Mucosa of rectum (tissue), 2 donors: ENCODE results near the gene DPP3.
"Not testable (repeated sequence)": the region's sequence is repeated elsewhere in the genome, so short reads cannot be mapped to it uniquely, and the experiment has no call there.

Source experiments
- H3K27ac ChIP-seq, 2 donors: one replicate each; pipeline ENCODE4 v1.7.0; 2013; ENCODE audit warnings: inconsistent platforms in 2 of 2, low read depth in 2 of 2, low read length in 2 of 2
- H3K27me3 ChIP-seq, 2 donors: one replicate each; pipeline ENCODE4 v1.7.0; 2013; ENCODE audit warnings: low read length in 2 of 2; ENCODE audit not compliant: control insufficient read depth in 2 of 2, insufficient read depth in 2 of 2
- H3K36me3 ChIP-seq, 2 donors: one replicate each; pipeline ENCODE4 v1.7.0; 2013; ENCODE audit warnings: low read length in 2 of 2; ENCODE audit not compliant: control insufficient read depth in 2 of 2, insufficient read depth in 2 of 2
- H3K4me1 ChIP-seq, 2 donors: one replicate each; pipeline ENCODE4 v1.7.0; 2013; ENCODE audit warnings: low read length in 2 of 2, mild to moderate bottlenecking in 1 of 2; ENCODE audit not compliant: control insufficient read depth in 2 of 2, insufficient read depth in 2 of 2
- H3K4me3 ChIP-seq, 2 donors: one replicate each; pipeline ENCODE4 v1.7.0; 2013; ENCODE audit warnings: low read length in 2 of 2
- H3K9ac ChIP-seq, 2 donors: one replicate each; pipeline ENCODE4 v1.7.0; 2013; ENCODE audit warnings: low read length in 2 of 2, low read depth in 1 of 2, mild to moderate bottlenecking in 1 of 2
- H3K9me3 ChIP-seq, 2 donors: one replicate each; pipeline ENCODE4 v1.7.0; 2013; ENCODE audit warnings: low read length in 2 of 2; ENCODE audit not compliant: control insufficient read depth in 2 of 2
- donor health status: healthy.
- donor health status: Normal muscosa, but diverticular disease.

Gene DPP3

GRCh38 chr11:66530927-66531709 lies 50.9 kb downstream of the DPP3 start:
- H3K9me3 ChIP-seq: no peaks in the 10 kb centered on the region
- H3K36me3 ChIP-seq: peaks cover 4 to 16% of the 10 kb centered on the region in 2 donors
- H3K27ac ChIP-seq: no peak overlapping the region

GRCh38 chr11:66531841-66532240 lies 51.6 kb downstream of the DPP3 start:
- H3K27me3 ChIP-seq: no peaks in the 10 kb centered on the region
- H3K4me3 ChIP-seq: no peak overlapping the region
- H3K27ac ChIP-seq: no peak overlapping the region
- peaks cover 0 to 14% of the 10 kb centered on the region in 2 donors for H3K36me3 ChIP-seq
- no peak overlapping the region for H3K9ac ChIP-seq
- H3K4me1 ChIP-seq: no peaks in the 10 kb centered on the region
- H3K9me3 ChIP-seq: no peaks in the 10 kb centered on the region

More at GRCh38 chr11:66530927-66531709, 50.9 kb downstream of the DPP3 start:
- no peaks in the 10 kb centered on the region for H3K27me3 ChIP-seq
- no peaks in the 10 kb centered on the region for H3K4me1 ChIP-seq
- H3K9ac ChIP-seq: no peak overlapping the region
- H3K4me3 ChIP-seq: no peak overlapping the region

- no peak overlapping the region for H3K4me3 ChIP-seq
- H3K9me3 ChIP-seq: no peaks in the 10 kb centered on the region
- no peak overlapping the region for H3K27ac ChIP-seq
- H3K36me3 ChIP-seq: peaks cover 0 to 12% of the 10 kb centered on the region in 2 donors
- no peak overlapping the region for H3K9ac ChIP-seq
- H3K27me3 ChIP-seq: no peaks in the 10 kb centered on the region
- no peaks in the 10 kb centered on the region for H3K4me1 ChIP-seq
These were observed 52.5 kb downstream of the DPP3 start for GRCh38 chr11:66532784-66533183.

GRCh38 chr11:66539170-66539869 lies 59.1 kb downstream of the DPP3 start:
- Histone ChIP-seq H3K4me1 (peaks cover 0 to 4% of the 10 kb centered on the region in 2 donors), H3K4me3 (no peak overlapping the region), H3K9me3 (no peaks in the 10 kb centered on the region), H3K36me3 (peaks cover 12 to 15% of the 10 kb centered on the region in 2 donors), H3K9ac (no peak overlapping the region), H3K27me3 (no peaks in the 10 kb centered on the region), H3K27ac (no peak overlapping the region)

GRCh38 chr11:66539870-66540213 lies 59.6 kb downstream of the DPP3 start:
- no peak overlapping the region for H3K9ac ChIP-seq
- H3K36me3 ChIP-seq: peaks cover 12 to 15% of the 10 kb centered on the region in 2 donors
- H3K4me3 ChIP-seq: no peak overlapping the region

GRCh38 chr11:66540598-66540997 lies 60.4 kb downstream of the DPP3 start:
- H3K4me3 ChIP-seq, H3K9me3 ChIP-seq, H3K9ac ChIP-seq, H3K27me3 ChIP-seq, H3K4me1 ChIP-seq, H3K27ac ChIP-seq: not testable (repeated sequence)
- H3K36me3 ChIP-seq: peaks cover 12 to 15% of the 10 kb centered on the region in 2 donors

More at GRCh38 chr11:66539870-66540213, 59.6 kb downstream of the DPP3 start:
- Histone ChIP-seq H3K4me1 (peaks cover under 1 to 5% of the 10 kb centered on the region in 2 donors), H3K9me3 (no peaks in the 10 kb centered on the region), H3K27ac (no peak overlapping the region), H3K27me3 (no peaks in the 10 kb centered on the region)

- H3K9me3 ChIP-seq: no peaks in the 10 kb centered on the region
- H3K36me3 ChIP-seq: peaks cover 12 to 15% of the 10 kb centered on the region in 2 donors
- H3K27me3 ChIP-seq: no peaks in the 10 kb centered on the region
- no peak overlapping the region for H3K4me3 ChIP-seq
- H3K4me1 ChIP-seq: peaks cover 5 to 9% of the 10 kb centered on the region in 2 donors
- no peak overlapping the region for H3K9ac ChIP-seq
- H3K27ac ChIP-seq: no peak overlapping the region
These were observed 61.7 kb downstream of the DPP3 start for GRCh38 chr11:66541892-66542291.

GRCh38 chr11:66542362-66542761 lies 62.1 kb downstream of the DPP3 start:
- H3K27me3 ChIP-seq: no peaks in the 10 kb centered on the region
- H3K4me3 ChIP-seq: no peak overlapping the region

GRCh38 chr11:66543263-66544107 lies 63.3 kb downstream of the DPP3 start:
- no peak overlapping the region for H3K4me3 ChIP-seq
- H3K27ac ChIP-seq: peak overlapping the region in 1 of 2 donors; percentile 23
- no peaks in the 10 kb centered on the region for H3K9me3 ChIP-seq
- no peaks in the 10 kb centered on the region for H3K27me3 ChIP-seq
- H3K36me3 ChIP-seq: peaks cover 12 to 15% of the 10 kb centered on the region in 2 donors
- H3K4me1 ChIP-seq: peaks cover 5 to 9% of the 10 kb centered on the region in 2 donors
- H3K9ac ChIP-seq: no peak overlapping the region

More at GRCh38 chr11:66542362-66542761, 62.1 kb downstream of the DPP3 start:
- Histone ChIP-seq H3K27ac (no peak overlapping the region), H3K9me3 (no peaks in the 10 kb centered on the region), H3K9ac (no peak overlapping the region), H3K4me1 (peaks cover 5 to 9% of the 10 kb centered on the region in 2 donors), H3K36me3 (peaks cover 12 to 15% of the 10 kb centered on the region in 2 donors)
